Mesothelial cell of epicardium (in vitro differentiated cells): ENCODE data around the gene C1QTNF12. TPM values are rescaled to one million over a fixed set of nuclear protein-coding genes. Genes with fewer than 3 reads are reported as not detected.
A peak's percentile ranks its signal among the peaks of the same experiment; 100 is the strongest.

Experiments
- DNase-seq, 2 experiments: peaks; one replicate each; pipeline ENCODE4 v3.0.0; 2021; ENCODE audit warnings: low spot score in 2 of 2; ENCODE audit not compliant: unreplicated experiment in 2 of 2
- H3K27ac Mint-ChIP-seq: 2 replicates; pipeline ENCODE4 v1.8.0; 2021; ENCODE audit warnings: mixed read lengths
- H3K27me3 Mint-ChIP-seq: 2 replicates; pipeline ENCODE4 v1.8.0; 2021; ENCODE audit warnings: low read depth, mixed read lengths
- H3K36me3 Mint-ChIP-seq: 2 replicates; pipeline ENCODE4 v1.8.0; 2021; ENCODE audit warnings: mixed read lengths
- H3K4me1 Mint-ChIP-seq: 2 replicates; pipeline ENCODE4 v1.8.0; 2021; ENCODE audit warnings: mixed read lengths
- H3K4me3 Mint-ChIP-seq: 2 replicates; pipeline ENCODE4 v1.8.0; 2021; ENCODE audit warnings: mild to moderate bottlenecking, moderate library complexity, mixed read lengths
- H3K9me3 Mint-ChIP-seq: 2 replicates; pipeline ENCODE4 v1.8.0; 2021; ENCODE audit warnings: mixed read lengths
- CTCF ChIP-seq: fragments of 200-600 bp; sonication (generic); IDR thresholded peaks from one replicate; pipeline ENCODE4 v1.5.0; 2021; ENCODE audit warnings: antibody characterized with exemption; ENCODE audit not compliant: unreplicated experiment
- total RNA-seq: library from RNA; stranded (reverse); gene quantifications from 3 replicates; pipeline ENCODE4 v1.2.1, GENCODE V29; 2021

Gene C1QTNF12
- total RNA-seq, 1 donor from 2014 or later, result 10.2 TPM

- TF ChIP-seq CTCF, result no peak
- DNase-seq, result no peak
- no peaks in the 10 kb centered on the region for H3K36me3 Mint-ChIP-seq
- no peak overlapping the region for H3K4me3 Mint-ChIP-seq
- no peak overlapping the region for H3K27ac Mint-ChIP-seq
- H3K4me1 Mint-ChIP-seq, result no peaks in the 10 kb centered on the region
- H3K9me3 Mint-ChIP-seq, result no peaks in the 10 kb centered on the region
- H3K27me3 Mint-ChIP-seq, result no peaks in the 10 kb centered on the region
Measured at GRCh38 chr1:1282998-1283397, 36.5 kb upstream of the C1QTNF12 start.

GRCh38 chr1:1281533-1282321 is 35.2 kb upstream of the C1QTNF12 start:
- Mint-ChIP-seq H3K36me3 (no peaks in the 10 kb centered on the region), H3K9me3 (no peaks in the 10 kb centered on the region), H3K4me3 (no peak overlapping the region), H3K4me1 (no peaks in the 10 kb centered on the region), H3K27ac (no peak overlapping the region), H3K27me3 (no peaks in the 10 kb centered on the region)
- no peak for TF ChIP-seq CTCF
- DNase-seq, result peak in 1 of 2 experiments; percentile 17

GRCh38 chr1:1280782-1281481 is 34.4 kb upstream of the C1QTNF12 start:
- peak in 1 of 2 experiments; percentile 18 for DNase-seq
- H3K4me1 Mint-ChIP-seq, result no peaks in the 10 kb centered on the region
- H3K27ac Mint-ChIP-seq, result no peak overlapping the region
- no peaks in the 10 kb centered on the region for H3K27me3 Mint-ChIP-seq
- no peaks in the 10 kb centered on the region for H3K36me3 Mint-ChIP-seq
- H3K9me3 Mint-ChIP-seq, result no peaks in the 10 kb centered on the region
- no peak for TF ChIP-seq CTCF
- no peak overlapping the region for H3K4me3 Mint-ChIP-seq

- Mint-ChIP-seq H3K27ac (no peak overlapping the region), H3K27me3 (no peaks in the 10 kb centered on the region), H3K4me3 (no peak overlapping the region), H3K4me1 (peaks cover 5% of the 10 kb centered on the region), H3K9me3 (no peaks in the 10 kb centered on the region), H3K36me3 (no peaks in the 10 kb centered on the region)
- no peak for TF ChIP-seq CTCF
- no peak for DNase-seq
Measured at GRCh38 chr1:1279028-1279427, 32.5 kb upstream of the C1QTNF12 start.

GRCh38 chr1:1278620-1279019 is 32.1 kb upstream of the C1QTNF12 start:
- Mint-ChIP-seq H3K27ac (no peak overlapping the region), H3K27me3 (no peaks in the 10 kb centered on the region), H3K4me3 (no peak overlapping the region), H3K4me1 (peaks cover 5% of the 10 kb centered on the region), H3K9me3 (no peaks in the 10 kb centered on the region), H3K36me3 (no peaks in the 10 kb centered on the region)
- no peak for DNase-seq
- TF ChIP-seq CTCF, result no peak
